Esophagus (tissue), 2 donors: ENCODE results near the gene ZFAND5. TPM values are rescaled to one million over a fixed set of nuclear protein-coding genes. Genes with fewer than 3 reads are reported as not detected.
A peak's percentile ranks its signal among the peaks of the same experiment; 100 is the strongest.

Source experiments
- H3K27ac ChIP-seq, 2 donors: one replicate each; pipeline ENCODE4 v1.5.1; 2013; ENCODE audit warnings: low read depth in 2 of 2, mild to moderate bottlenecking in 2 of 2, inconsistent platforms in 1 of 2, low read length in 1 of 2, moderate library complexity in 1 of 2
- H3K27me3 ChIP-seq, 2 donors: one replicate each; pipeline ENCODE4 v1.6.1; 2013; ENCODE audit warnings: low read length in 2 of 2, control low read depth in 1 of 2, mild to moderate bottlenecking in 1 of 2; ENCODE audit not compliant: insufficient read depth in 2 of 2, control insufficient read depth in 1 of 2
- H3K36me3 ChIP-seq, 2 donors: one replicate each; pipeline ENCODE4 v1.6.1; 2013; ENCODE audit warnings: low read length in 1 of 2; ENCODE audit not compliant: control insufficient read depth in 2 of 2, insufficient read depth in 2 of 2
- H3K4me1 ChIP-seq, 2 donors: one replicate each; pipeline ENCODE4 v1.6.1; 2013; ENCODE audit warnings: low read length in 1 of 2; ENCODE audit not compliant: control insufficient read depth in 2 of 2, insufficient read depth in 2 of 2
- H3K4me3 ChIP-seq, 2 donors: one replicate each; pipeline ENCODE4 v1.5.1; 2013; ENCODE audit warnings: low read length in 2 of 2, mild to moderate bottlenecking in 2 of 2, low read depth in 1 of 2, moderate library complexity in 1 of 2
- H3K9me3 ChIP-seq, 2 donors: one replicate each; pipeline ENCODE4 v1.6.1; 2013; ENCODE audit warnings: mild to moderate bottlenecking in 2 of 2, low read depth in 1 of 2, low read length in 1 of 2, moderate library complexity in 1 of 2; ENCODE audit not compliant: control insufficient read depth in 2 of 2, insufficient read depth in 1 of 2
- whole genome bisulfite sequencing, 2 donors: extraction: QIAGEN DNeasy Blood & Tissue Kit; methylation state at CpG; one replicate each; pipeline ENCODE4 v1.1.7; 2013; 5-methylcytosine and 5-hydroxymethylcytosine counted together
- polyA plus RNA-seq, 2 donors: library from polyadenylated mRNA; stranded (reverse); fragments of 200-250 nt; gene quantifications; one replicate each; pipeline ENCODE4 v1.2.3, GENCODE V29; 2013
- donor health status: healthy with polysubstance abuse.
- donor health status: Bipolar disorder and iron deficiency.

Gene ZFAND5
- polyA plus RNA-seq, 2 donors, result 124 to 155 TPM

DNA sequence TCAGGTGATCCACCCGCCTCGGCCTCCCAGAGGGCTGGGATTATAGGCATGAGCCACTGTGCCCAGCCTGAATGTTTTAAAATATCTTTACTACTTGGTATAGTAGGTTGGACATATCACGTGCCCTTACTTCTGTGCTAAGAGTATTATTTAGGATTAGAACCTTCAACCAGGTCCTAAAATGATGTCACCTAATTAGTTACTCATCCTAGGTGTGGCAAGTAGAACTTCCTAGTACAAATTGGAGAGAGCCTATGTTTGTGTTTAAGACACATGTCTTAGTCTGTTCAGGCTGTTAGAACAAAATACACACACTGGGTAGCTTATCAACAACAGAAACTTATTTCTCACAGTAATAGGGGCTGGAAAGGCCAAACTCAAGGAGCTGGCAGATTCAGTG is 51.5 kb downstream of the ZFAND5 start:
- peak overlapping the region; percentile 74 to 86 for H3K27ac ChIP-seq
- H3K4me3 ChIP-seq, result no peak overlapping the region
- no peaks in the 10 kb centered on the region for H3K27me3 ChIP-seq
- no peaks in the 10 kb centered on the region for H3K9me3 ChIP-seq
- H3K36me3 ChIP-seq, result no peaks in the 10 kb centered on the region
- WGBS, 2 donors, result 59 to 68% methylated on average over 3 of the region's 3 CpGs
- peaks cover 0 to 7% of the 10 kb centered on the region in 2 donors for H3K4me1 ChIP-seq

GRCh38 chr9:72312386-72312987 is 52.5 kb downstream of the ZFAND5 start:
- no peaks in the 10 kb centered on the region for H3K36me3 ChIP-seq
- WGBS, 2 donors, result 71 to 73% methylated on average over 10 of the region's 10 CpGs

GRCh38 chr9:72309364-72310133 is 55.5 kb downstream of the ZFAND5 start:
- 78 to 79% methylated on average over 4 of the region's 4 CpGs for WGBS, 2 donors
- Histone ChIP-seq H3K27ac (no peak overlapping the region), H3K9me3 (no peaks in the 10 kb centered on the region), H3K27me3 (no peaks in the 10 kb centered on the region), H3K4me1 (peaks cover 0 to 2% of the 10 kb centered on the region in 2 donors), H3K4me3 (no peak overlapping the region), H3K36me3 (no peaks in the 10 kb centered on the region)

More at GRCh38 chr9:72312386-72312987, 52.5 kb downstream of the ZFAND5 start:
- no peaks in the 10 kb centered on the region for H3K27me3 ChIP-seq
- H3K4me3 ChIP-seq, result no peak overlapping the region
- no peaks in the 10 kb centered on the region for H3K9me3 ChIP-seq
- H3K27ac ChIP-seq, result no peak overlapping the region
- H3K4me1 ChIP-seq, result peaks cover 0 to 7% of the 10 kb centered on the region in 2 donors

DNA sequence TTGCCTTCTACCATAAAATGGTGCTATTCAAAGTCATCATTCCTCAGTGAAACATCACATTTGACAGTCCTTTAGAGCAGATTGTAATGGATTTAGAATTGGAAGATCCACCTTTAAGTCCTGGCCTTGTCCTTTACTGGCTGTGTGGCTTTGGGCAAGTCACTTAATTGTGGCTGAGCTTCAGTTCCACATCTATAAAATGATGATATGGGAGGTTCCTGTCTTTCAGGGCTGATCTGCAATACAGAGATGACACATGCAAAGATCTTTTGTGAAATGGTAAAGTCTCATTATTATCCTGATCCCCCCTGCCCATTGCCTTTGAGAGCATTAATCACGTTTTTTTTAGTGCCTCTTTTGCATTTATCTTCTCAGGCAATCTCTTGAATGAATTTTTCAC is 58.2 kb downstream of the ZFAND5 start:
- no peak overlapping the region for H3K27ac ChIP-seq
- H3K9me3 ChIP-seq, result no peaks in the 10 kb centered on the region
- no peaks in the 10 kb centered on the region for H3K4me1 ChIP-seq
- H3K36me3 ChIP-seq, result no peaks in the 10 kb centered on the region
- H3K27me3 ChIP-seq, result no peaks in the 10 kb centered on the region
- H3K4me3 ChIP-seq, result no peak overlapping the region
- 63 to 68% methylated on average over 1 of the region's 1 CpG for WGBS, 2 donors

DNA sequence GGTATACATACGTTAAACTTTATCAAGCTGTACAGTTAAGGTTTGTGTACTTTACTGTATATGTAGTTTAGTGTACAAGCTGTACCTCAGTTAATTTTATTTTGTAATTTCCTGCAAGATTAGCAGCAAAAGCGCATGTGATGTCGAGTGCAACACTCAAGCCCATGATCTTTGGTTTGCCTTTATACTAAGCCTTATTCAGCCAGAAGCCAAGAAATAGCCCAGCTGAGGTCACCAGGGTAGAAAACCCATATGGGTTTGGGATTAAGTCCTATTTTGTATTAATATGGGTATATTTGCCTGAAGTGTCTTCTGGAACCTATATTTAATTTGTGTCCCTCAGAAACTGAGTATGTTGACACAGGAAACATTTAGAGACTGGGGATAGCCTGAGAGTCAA is 59.3 kb downstream of the ZFAND5 start:
- Histone ChIP-seq H3K4me1 (no peaks in the 10 kb centered on the region), H3K27me3 (no peaks in the 10 kb centered on the region), H3K4me3 (peak overlapping the region; percentile 9 to 22), H3K9me3 (no peaks in the 10 kb centered on the region), H3K27ac (no peak overlapping the region), H3K36me3 (no peaks in the 10 kb centered on the region)
- 51 to 61% methylated on average over 3 of the region's 3 CpGs for WGBS, 2 donors

GRCh38 chr9:72305102-72305546 is 59.9 kb downstream of the ZFAND5 start:
- Histone ChIP-seq H3K4me3 (peak overlapping the region; percentile 9 to 36), H3K36me3 (no peaks in the 10 kb centered on the region), H3K4me1 (no peaks in the 10 kb centered on the region), H3K27me3 (no peaks in the 10 kb centered on the region), H3K9me3 (no peaks in the 10 kb centered on the region), H3K27ac (peak overlapping the region; percentile 69 to 73)
- WGBS, 2 donors, result 13 to 25% methylated on average over 8 of the region's 8 CpGs

- H3K4me1 ChIP-seq, result no peaks in the 10 kb centered on the region
- H3K27ac ChIP-seq, result peak overlapping the region; percentile 55 to 65
- H3K27me3 ChIP-seq, result no peaks in the 10 kb centered on the region
- no peaks in the 10 kb centered on the region for H3K9me3 ChIP-seq
- WGBS, 2 donors, result 15 to 41% methylated on average over 1 of the region's 1 CpG
- H3K4me3 ChIP-seq, result peak overlapping the region in 1 of 2 donors; percentile 36
- no peaks in the 10 kb centered on the region for H3K36me3 ChIP-seq
Observed at GRCh38 chr9:72304538-72304937, 60.5 kb downstream of the ZFAND5 start.

Other genes with a start within 250 kb of the ZFAND5 start
- under 1 TPM; 0.04 to 0.11 TPM for gene GDA, start 215.8 kb downstream of the ZFAND5 start, polyA plus RNA-seq
- 10 to 100 TPM in 1 of 2 donors, 1 to 10 TPM in 1; 6.1 to 10.3 TPM for gene TMC1, start 156.4 kb upstream of the ZFAND5 start, polyA plus RNA-seq